ENCODE data around the gene LGR6. TPM values are rescaled to one million over a fixed set of nuclear protein-coding genes. Genes with fewer than 3 reads are reported as not detected.
A peak's percentile ranks its signal among the peaks of the same experiment; 100 is the strongest.

LGR6 gene
- total and polyA plus RNA-seq, 4 donors: 11.6 to 67.8 (median 33.6) TPM

DNA sequence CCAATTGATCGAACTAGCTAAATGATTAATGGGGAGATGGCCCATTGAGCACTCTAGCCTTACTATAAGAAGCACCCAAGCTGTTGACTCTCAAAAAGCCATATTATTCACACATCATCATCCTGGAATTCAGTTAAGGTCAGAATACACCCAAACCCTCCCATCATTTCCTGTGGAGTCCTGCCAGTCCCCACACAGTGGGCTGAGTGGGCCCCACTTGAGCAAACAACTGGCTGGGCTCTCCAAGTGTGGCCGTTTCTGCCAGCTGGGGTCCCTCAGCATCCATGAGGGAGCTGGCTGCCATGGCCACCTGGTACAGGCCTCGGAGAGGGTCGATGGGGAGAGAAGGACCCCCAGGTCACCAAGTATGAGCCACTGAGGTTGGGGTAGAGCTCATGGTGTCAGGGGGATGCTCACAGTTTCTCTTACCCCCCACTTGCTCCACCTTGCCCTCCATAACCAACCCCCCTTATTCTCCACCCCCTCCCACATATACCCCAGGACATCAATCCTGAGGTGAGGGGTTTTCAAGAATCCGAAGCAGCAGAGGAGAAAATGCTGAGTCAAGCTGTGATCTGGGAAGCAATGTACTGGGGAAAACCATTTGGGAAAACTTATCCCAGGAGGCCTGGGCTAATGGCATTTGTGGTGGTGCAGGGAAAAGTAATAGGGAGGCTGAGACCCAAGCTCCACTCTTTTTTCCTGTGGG, 87.9 kb downstream of the LGR6 start:
- Histone ChIP-seq H3K4me1 (ENCODE audit: control insufficient read depth in 1 of 2, insufficient read depth in 2 of 2, low read length in 2 of 2) (peaks cover 7 to 15% of the 10 kb centered on the region in 2 donors), H3K9me3 (ENCODE audit: control insufficient read depth, low read length) (no peaks in the 10 kb centered on the region), H3K27me3 (ENCODE audit: control insufficient read depth in 1 of 2, insufficient read depth in 2 of 2, low read length in 1 of 2) (no peaks in the 10 kb centered on the region), H3K4me3 (ENCODE audit: low read length in 2 of 2) (no peak overlapping the region), H3K27ac (ENCODE audit: low read depth in 1 of 2, low read length in 2 of 2) (peak overlapping the region; percentile 6 to 66), H3K36me3 (ENCODE audit: control insufficient read depth in 1 of 2, insufficient read depth in 2 of 2, low read length in 1 of 2) (peaks cover 0 to 1% of the 10 kb centered on the region in 2 donors)
- ATAC-seq (ENCODE audit: low FRiP score) (no peak), DNase-seq (peak in 1 of 2 donors; percentile 59)
- 19 to 29% methylated on average over 5 of the region's 5 CpGs for WGBS, 2 donors
- intact Hi-C loops (cut with DNase I): no loop called here

DNA sequence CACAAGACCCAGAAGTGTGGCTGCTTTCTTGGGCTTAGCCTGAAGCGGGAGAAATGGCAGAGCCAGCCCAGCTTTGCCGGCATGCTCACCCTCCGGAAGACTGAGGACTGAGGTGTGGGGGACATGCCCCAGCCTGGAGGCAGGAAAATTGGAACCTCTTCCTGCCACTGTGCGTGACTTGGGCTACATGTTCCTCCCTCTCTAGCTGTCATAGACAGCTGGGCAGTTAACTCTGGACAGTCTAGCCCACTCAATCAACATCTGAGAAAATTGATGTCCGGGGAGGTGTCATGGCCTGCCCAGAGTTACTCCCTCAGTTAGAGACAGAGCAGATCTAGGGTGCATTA, 88.4 kb downstream of the LGR6 start:
- peak overlapping the region; percentile 6 to 66 for H3K27ac ChIP-seq (ENCODE audit: low read depth in 1 of 2, low read length in 2 of 2)
- no peak for ATAC-seq (ENCODE audit: low FRiP score)
- peaks cover 0 to 1% of the 10 kb centered on the region in 2 donors for H3K36me3 ChIP-seq (ENCODE audit: control insufficient read depth in 1 of 2, insufficient read depth in 2 of 2, low read length in 1 of 2)

DNA sequence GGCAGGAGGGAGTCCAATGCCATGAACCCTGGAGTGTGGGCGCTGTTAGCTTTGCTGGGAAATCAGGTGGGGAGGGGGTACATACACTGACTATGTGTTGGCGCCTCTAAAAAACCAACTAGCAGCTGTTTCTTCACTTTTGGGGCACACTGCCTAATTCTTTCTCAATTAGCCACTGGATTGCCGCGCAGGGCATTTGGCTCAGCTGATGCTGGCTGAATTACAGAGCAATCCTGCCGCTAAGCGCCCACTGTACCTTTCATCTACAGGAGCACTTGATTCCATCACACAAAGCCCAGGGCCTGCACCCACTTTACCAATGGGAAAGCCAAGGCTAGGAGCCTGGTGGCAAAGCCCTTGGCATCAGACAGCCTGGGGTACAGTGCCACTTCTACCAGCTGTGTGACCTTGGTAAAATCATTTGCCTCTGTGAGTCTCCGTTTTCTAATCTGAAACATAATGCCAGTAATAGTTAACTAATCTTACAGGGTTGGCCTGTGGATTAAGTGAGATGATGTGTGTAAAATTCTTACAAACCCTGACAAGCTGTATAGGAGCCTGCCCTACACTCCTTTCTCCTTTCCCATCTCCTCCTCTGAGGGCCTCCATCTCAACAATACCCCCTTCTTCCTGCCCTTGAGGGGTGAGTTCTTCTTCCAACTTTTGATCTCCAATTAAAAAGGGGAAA, 89.1 kb downstream of the LGR6 start:
- peak overlapping the region; percentile 23 to 66 for H3K27ac ChIP-seq (ENCODE audit: low read depth in 1 of 2, low read length in 2 of 2)
- H3K4me1 ChIP-seq (ENCODE audit: control insufficient read depth in 1 of 2, insufficient read depth in 2 of 2, low read length in 2 of 2): peaks cover 7 to 15% of the 10 kb centered on the region in 2 donors
- peaks cover 0 to 1% of the 10 kb centered on the region in 2 donors for H3K36me3 ChIP-seq (ENCODE audit: control insufficient read depth in 1 of 2, insufficient read depth in 2 of 2, low read length in 1 of 2)
- intact Hi-C loops (cut with DNase I): no loop called here
- H3K27me3 ChIP-seq (ENCODE audit: control insufficient read depth in 1 of 2, insufficient read depth in 2 of 2, low read length in 1 of 2): no peaks in the 10 kb centered on the region
- DNase-seq (no peak), ATAC-seq (ENCODE audit: low FRiP score) (no peak)
- H3K4me3 ChIP-seq (ENCODE audit: low read length in 2 of 2): no peak overlapping the region
- no peaks in the 10 kb centered on the region for H3K9me3 ChIP-seq (ENCODE audit: control insufficient read depth, low read length)
- WGBS, 2 donors: 89 to 92% methylated on average over 7 of the region's 7 CpGs

More for the DNA sequence above, 88.4 kb downstream of the LGR6 start:
- H3K27me3 ChIP-seq (ENCODE audit: control insufficient read depth in 1 of 2, insufficient read depth in 2 of 2, low read length in 1 of 2): no peaks in the 10 kb centered on the region
- no peak overlapping the region for H3K4me3 ChIP-seq (ENCODE audit: low read length in 2 of 2)
- intact Hi-C loops (cut with DNase I): no loop called here
- H3K9me3 ChIP-seq (ENCODE audit: control insufficient read depth, low read length): no peaks in the 10 kb centered on the region
- DNase-seq: no peak
- H3K4me1 ChIP-seq (ENCODE audit: control insufficient read depth in 1 of 2, insufficient read depth in 2 of 2, low read length in 2 of 2): peaks cover 7 to 15% of the 10 kb centered on the region in 2 donors
- WGBS, 2 donors: 72 to 73% methylated on average over 5 of the region's 5 CpGs

- Histone ChIP-seq H3K36me3 (ENCODE audit: control insufficient read depth in 1 of 2, insufficient read depth in 2 of 2, low read length in 1 of 2) (peaks cover 0 to 1% of the 10 kb centered on the region in 2 donors), H3K27me3 (ENCODE audit: control insufficient read depth in 1 of 2, insufficient read depth in 2 of 2, low read length in 1 of 2) (no peaks in the 10 kb centered on the region), H3K4me1 (ENCODE audit: control insufficient read depth in 1 of 2, insufficient read depth in 2 of 2, low read length in 2 of 2) (peaks cover 7 to 15% of the 10 kb centered on the region in 2 donors), H3K4me3 (ENCODE audit: low read length in 2 of 2) (no peak overlapping the region), H3K9me3 (ENCODE audit: control insufficient read depth, low read length) (no peaks in the 10 kb centered on the region), H3K27ac (ENCODE audit: low read depth in 1 of 2, low read length in 2 of 2) (peak overlapping the region; percentile 9 to 23)
- DNase-seq (no peak), ATAC-seq (ENCODE audit: low FRiP score) (no peak)
- intact Hi-C loops (cut with DNase I): no loop called here
- WGBS, 2 donors: 36 to 38% methylated on average over 10 of the region's 10 CpGs
Measured at GRCh38 chr1:202283379-202283844, 89.8 kb downstream of the LGR6 start.

- no peak for DNase-seq
- H3K4me1 ChIP-seq (ENCODE audit: control insufficient read depth in 1 of 2, insufficient read depth in 2 of 2, low read length in 2 of 2): peaks cover 7 to 15% of the 10 kb centered on the region in 2 donors
- H3K4me3 ChIP-seq (ENCODE audit: low read length in 2 of 2): no peak overlapping the region
- H3K9me3 ChIP-seq (ENCODE audit: control insufficient read depth, low read length): no peaks in the 10 kb centered on the region
- peaks cover 0 to 1% of the 10 kb centered on the region in 2 donors for H3K36me3 ChIP-seq (ENCODE audit: control insufficient read depth in 1 of 2, insufficient read depth in 2 of 2, low read length in 1 of 2)
- intact Hi-C loops (cut with DNase I): no loop called here
- peak overlapping the region in 1 of 2 donors; percentile 9 for H3K27ac ChIP-seq (ENCODE audit: low read depth in 1 of 2, low read length in 2 of 2)
- 50 to 54% methylated on average over 4 of the region's 4 CpGs for WGBS, 2 donors
- ATAC-seq (ENCODE audit: low FRiP score): no peak
- H3K27me3 ChIP-seq (ENCODE audit: control insufficient read depth in 1 of 2, insufficient read depth in 2 of 2, low read length in 1 of 2): no peaks in the 10 kb centered on the region
Measured at GRCh38 chr1:202283991-202284390, 90.4 kb downstream of the LGR6 start.

- DNase-seq: no peak
- 83 to 85% methylated on average over 3 of the region's 3 CpGs for WGBS, 2 donors
- Histone ChIP-seq H3K27me3 (ENCODE audit: control insufficient read depth in 1 of 2, insufficient read depth in 2 of 2, low read length in 1 of 2) (no peaks in the 10 kb centered on the region), H3K36me3 (ENCODE audit: control insufficient read depth in 1 of 2, insufficient read depth in 2 of 2, low read length in 1 of 2) (peaks cover 0 to 1% of the 10 kb centered on the region in 2 donors), H3K4me1 (ENCODE audit: control insufficient read depth in 1 of 2, insufficient read depth in 2 of 2, low read length in 2 of 2) (peaks cover 7 to 12% of the 10 kb centered on the region in 2 donors), H3K9me3 (ENCODE audit: control insufficient read depth, low read length) (no peaks in the 10 kb centered on the region), H3K27ac (ENCODE audit: low read depth in 1 of 2, low read length in 2 of 2) (peak overlapping the region; percentile 34 to 82), H3K4me3 (ENCODE audit: low read length in 2 of 2) (no peak overlapping the region)
- no peak for ATAC-seq (ENCODE audit: low FRiP score)
- intact Hi-C loops (cut with DNase I): loop anchor here in 1 of 2 donors (2.0 to 5.0 kb wide), 2 partner anchors 44 to 87 kb away; no protein-coding TSS in a partner anchor
Measured at GRCh38 chr1:202285908-202286307, 92.3 kb downstream of the LGR6 start.

DNA sequence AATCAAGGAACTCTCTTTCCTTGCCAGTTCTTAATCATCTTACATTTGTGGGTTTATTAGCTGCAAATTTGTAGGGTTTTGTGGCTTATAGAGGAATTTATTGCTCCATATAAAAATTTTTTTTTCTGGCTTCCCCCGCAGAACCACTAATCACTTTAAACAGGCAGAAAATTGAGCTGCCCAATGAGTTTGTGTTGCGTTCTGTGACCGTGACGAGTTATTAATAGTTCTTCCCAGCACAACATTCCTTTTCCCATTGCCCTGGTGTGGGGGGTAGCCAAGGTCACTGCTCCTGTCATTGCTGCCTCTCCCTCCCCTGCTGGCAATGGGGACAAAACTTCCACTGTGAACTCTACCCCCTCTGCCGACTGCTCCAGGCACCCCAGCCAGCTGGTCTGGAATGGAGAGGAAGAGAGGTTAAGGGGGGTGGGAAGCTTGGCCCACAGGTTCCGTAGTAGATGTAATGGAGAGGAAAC, 93.1 kb downstream of the LGR6 start:
- intact Hi-C loops (cut with DNase I): loop anchor here in 1 of 2 donors (2.0 to 5.0 kb wide), 2 partner anchors 44 to 88 kb away; no protein-coding TSS in a partner anchor

GRCh38 chr1:202287196-202287595, 93.6 kb downstream of the LGR6 start:
- H3K9me3 ChIP-seq (ENCODE audit: control insufficient read depth, low read length): no peaks in the 10 kb centered on the region
- ATAC-seq (ENCODE audit: low FRiP score): no peak
- intact Hi-C loops (cut with DNase I): loop anchor here in 1 of 2 donors (2.0 to 5.0 kb wide), 2 partner anchors 45 to 88 kb away; no protein-coding TSS in a partner anchor
- 90 to 94% methylated on average over 1 of the region's 1 CpG for WGBS, 2 donors
- H3K27me3 ChIP-seq (ENCODE audit: control insufficient read depth in 1 of 2, insufficient read depth in 2 of 2, low read length in 1 of 2): no peaks in the 10 kb centered on the region
- peaks cover 0 to 1% of the 10 kb centered on the region in 2 donors for H3K36me3 ChIP-seq (ENCODE audit: control insufficient read depth in 1 of 2, insufficient read depth in 2 of 2, low read length in 1 of 2)
- H3K4me1 ChIP-seq (ENCODE audit: control insufficient read depth in 1 of 2, insufficient read depth in 2 of 2, low read length in 2 of 2): peaks cover 7% of the 10 kb centered on the region in 2 donors
- H3K4me3 ChIP-seq (ENCODE audit: low read length in 2 of 2): no peak overlapping the region
- no peak for DNase-seq
- peak overlapping the region; percentile 52 to 64 for H3K27ac ChIP-seq (ENCODE audit: low read depth in 1 of 2, low read length in 2 of 2)

More for the DNA sequence above, 93.1 kb downstream of the LGR6 start:
- H3K27me3 ChIP-seq (ENCODE audit: control insufficient read depth in 1 of 2, insufficient read depth in 2 of 2, low read length in 1 of 2): no peaks in the 10 kb centered on the region
- peaks cover 9% of the 10 kb centered on the region in 2 donors for H3K4me1 ChIP-seq (ENCODE audit: control insufficient read depth in 1 of 2, insufficient read depth in 2 of 2, low read length in 2 of 2)
- DNase-seq: peak; percentile 79 to 88
- H3K27ac ChIP-seq (ENCODE audit: low read depth in 1 of 2, low read length in 2 of 2): peak overlapping the region; percentile 52 to 80
- H3K4me3 ChIP-seq (ENCODE audit: low read length in 2 of 2): no peak overlapping the region
- peaks cover 0 to 1% of the 10 kb centered on the region in 2 donors for H3K36me3 ChIP-seq (ENCODE audit: control insufficient read depth in 1 of 2, insufficient read depth in 2 of 2, low read length in 1 of 2)
- no peaks in the 10 kb centered on the region for H3K9me3 ChIP-seq (ENCODE audit: control insufficient read depth, low read length)
- WGBS, 2 donors: 4 to 6% methylated on average over 6 of the region's 6 CpGs
- ATAC-seq (ENCODE audit: low FRiP score): peak; percentile 74
